GM21526 (cell line): ENCODE data around the gene R3HDM1.

Experiments
- ATAC-seq: cut with Tn5 transposase; IDR thresholded peaks from one replicate; pipeline ENCODE4 v1.9.1; 2021; ENCODE audit warnings: moderate library complexity; ENCODE audit not compliant: unreplicated experiment, low FRiP score

R3HDM1 gene

DNA sequence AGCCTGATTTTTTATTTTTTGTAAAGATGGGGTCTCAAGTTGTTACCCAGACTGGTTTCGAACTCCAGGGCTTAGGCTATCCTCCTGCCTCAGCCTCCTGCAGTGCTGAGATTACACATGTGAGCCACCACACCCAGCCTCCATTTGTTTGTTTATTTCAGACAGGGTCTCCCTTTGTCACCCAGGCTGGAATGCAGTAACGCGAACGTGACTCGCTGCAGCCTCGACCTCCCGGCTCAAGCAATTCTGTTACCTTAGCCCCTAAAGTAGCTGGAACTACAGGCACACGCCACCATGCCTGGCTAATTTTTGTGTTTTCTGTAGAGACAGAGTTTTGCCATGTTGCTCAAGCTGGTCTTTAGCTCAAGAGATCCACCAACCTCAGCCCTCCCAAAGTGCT lies 237.6 kb downstream of the R3HDM1 start:
- no peak for ATAC-seq

GRCh38 chr2:135773319-135773718 lies 242.0 kb downstream of the R3HDM1 start:
- ATAC-seq: no peak

DNA sequence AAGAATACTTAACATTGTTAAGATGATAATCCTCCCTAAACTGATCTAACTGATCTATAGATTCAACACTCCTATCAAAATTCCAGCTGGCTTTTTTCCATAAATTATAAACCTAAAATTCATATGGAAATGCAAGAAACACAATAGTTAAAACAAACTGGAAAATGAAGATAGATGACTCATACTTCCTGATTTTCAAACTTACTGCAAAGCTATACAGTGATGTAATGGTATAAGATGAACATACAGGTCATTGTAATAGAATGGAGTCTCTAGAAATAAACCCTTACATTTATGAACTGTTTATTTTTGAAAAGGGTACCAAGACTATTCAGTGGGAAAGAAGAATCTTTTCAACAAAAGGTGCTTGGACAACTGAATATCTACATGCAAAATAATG lies 242.6 kb downstream of the R3HDM1 start:
- ATAC-seq: no peak
